KMS-11 (cell line): Measurements from ENCODE around the gene TTC34.

Experiments
- H2AFZ ChIP-seq: fragments of 200-600 bp; sonication (generic); 2 replicates; pipeline ENCODE4 v1.6.1; 2016; ENCODE audit warnings: antibody characterized with exemption, mixed run types, low read depth
- H3K27ac ChIP-seq: fragments of 200-600 bp; sonication (generic); 2 replicates; pipeline ENCODE4 v1.6.1; 2016; ENCODE audit warnings: mild to moderate bottlenecking, mixed run types
- H3K27me3 ChIP-seq: fragments of 200-600 bp; sonication (generic); 2 replicates; pipeline ENCODE4 v1.6.1; 2017; ENCODE audit warnings: mild to moderate bottlenecking, low read depth, mixed run types, moderate library complexity; ENCODE audit not compliant: insufficient read depth
- H3K36me3 ChIP-seq: fragments of 200-600 bp; sonication (generic); 2 replicates; pipeline ENCODE4 v1.6.1; 2017; ENCODE audit warnings: mild to moderate bottlenecking, mixed run types; ENCODE audit not compliant: insufficient read depth
- H3K4me1 ChIP-seq: fragments of 200-600 bp; sonication (generic); 2 replicates; pipeline ENCODE4 v1.6.1; 2016; ENCODE audit warnings: mild to moderate bottlenecking, low read depth, mixed run types; ENCODE audit not compliant: poor library complexity, severe bottlenecking
- H3K4me2 ChIP-seq: fragments of 200-600 bp; sonication (generic); 2 replicates; pipeline ENCODE4 v1.7.0; 2016; ENCODE audit warnings: mild to moderate bottlenecking, mixed run types
- H3K4me3 ChIP-seq: fragments of 200-600 bp; sonication (generic); IDR thresholded peaks from 2 replicates; pipeline ENCODE4 v1.6.1; 2017; ENCODE audit warnings: low read depth, low read length, mixed read lengths; ENCODE audit not compliant: insufficient read depth
- H3K79me2 ChIP-seq: fragments of 200-600 bp; sonication (generic); 2 replicates; pipeline ENCODE4 v1.6.1; 2016; ENCODE audit warnings: low read depth, mixed run types; ENCODE audit not compliant: insufficient read depth
- H3K9ac ChIP-seq: fragments of 200-600 bp; sonication (generic); 2 replicates; pipeline ENCODE4 v1.6.1; 2016; ENCODE audit warnings: mild to moderate bottlenecking, mixed run types
- H4K20me1 ChIP-seq: fragments of 200-600 bp; sonication (generic); 2 replicates; pipeline ENCODE4 v1.6.1; 2016; ENCODE audit warnings: mild to moderate bottlenecking, mixed run types; ENCODE audit not compliant: insufficient read depth
- TF ChIP-seq, protein P1 (sequence below): fragments of 200-600 bp; sonication (generic); conservative IDR thresholded peaks from 2 replicates; pipeline ENCODE4 v1.6.1; 2017; ENCODE audit warnings: low read depth, mild to moderate bottlenecking, antibody characterized with exemption, low read length, moderate library complexity, mixed read lengths

TTC34 gene

DNA sequence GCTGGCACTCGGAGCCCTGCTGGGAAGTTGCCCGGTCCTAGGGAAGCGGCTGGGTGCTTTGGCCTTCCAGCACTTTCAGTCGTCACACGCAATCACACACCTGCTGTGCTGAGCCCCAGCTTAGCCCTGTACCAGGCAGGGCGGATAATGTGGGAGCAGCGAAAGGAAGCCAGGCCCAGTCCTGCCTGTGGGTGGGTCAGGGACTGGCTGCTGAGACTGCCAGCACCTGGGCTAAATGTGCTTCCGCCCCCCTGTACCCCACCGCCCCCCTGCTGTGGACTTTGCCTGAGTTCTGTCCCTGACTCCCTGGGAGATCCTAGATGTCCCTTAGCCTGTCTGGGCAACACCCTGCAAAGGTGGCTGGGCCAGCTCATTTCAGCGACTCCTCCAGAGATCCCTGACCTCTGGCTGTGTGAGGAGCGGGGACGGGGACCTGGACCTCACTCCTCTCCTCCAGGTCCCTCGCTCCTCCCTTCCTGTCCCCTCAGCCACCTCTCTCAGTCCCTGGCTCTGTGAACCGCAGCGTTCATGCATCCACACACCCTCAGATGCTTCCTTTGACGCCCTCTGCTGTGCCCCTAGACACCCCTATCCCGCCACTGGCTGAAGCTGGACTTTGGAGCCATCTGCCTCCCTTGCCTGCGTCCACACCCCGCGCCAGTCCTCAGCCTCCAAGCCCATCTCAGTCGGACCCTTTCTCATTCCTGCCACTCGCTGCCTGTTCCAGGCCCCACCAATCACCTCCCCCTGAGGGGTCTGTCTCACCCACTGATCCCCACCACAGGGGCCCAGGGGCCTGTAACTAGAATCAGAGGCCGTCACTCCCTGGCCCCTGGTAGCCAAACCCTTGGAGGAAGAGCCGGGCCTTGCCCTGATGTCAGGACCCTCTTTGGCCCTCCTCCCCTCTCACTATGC, 170.1 kb downstream of the TTC34 start:
- TF ChIP-seq, protein P1, sequence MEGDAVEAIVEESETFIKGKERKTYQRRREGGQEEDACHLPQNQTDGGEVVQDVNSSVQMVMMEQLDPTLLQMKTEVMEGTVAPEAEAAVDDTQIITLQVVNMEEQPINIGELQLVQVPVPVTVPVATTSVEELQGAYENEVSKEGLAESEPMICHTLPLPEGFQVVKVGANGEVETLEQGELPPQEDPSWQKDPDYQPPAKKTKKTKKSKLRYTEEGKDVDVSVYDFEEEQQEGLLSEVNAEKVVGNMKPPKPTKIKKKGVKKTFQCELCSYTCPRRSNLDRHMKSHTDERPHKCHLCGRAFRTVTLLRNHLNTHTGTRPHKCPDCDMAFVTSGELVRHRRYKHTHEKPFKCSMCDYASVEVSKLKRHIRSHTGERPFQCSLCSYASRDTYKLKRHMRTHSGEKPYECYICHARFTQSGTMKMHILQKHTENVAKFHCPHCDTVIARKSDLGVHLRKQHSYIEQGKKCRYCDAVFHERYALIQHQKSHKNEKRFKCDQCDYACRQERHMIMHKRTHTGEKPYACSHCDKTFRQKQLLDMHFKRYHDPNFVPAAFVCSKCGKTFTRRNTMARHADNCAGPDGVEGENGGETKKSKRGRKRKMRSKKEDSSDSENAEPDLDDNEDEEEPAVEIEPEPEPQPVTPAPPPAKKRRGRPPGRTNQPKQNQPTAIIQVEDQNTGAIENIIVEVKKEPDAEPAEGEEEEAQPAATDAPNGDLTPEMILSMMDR, result no peak
- Histone ChIP-seq H3K9ac (no peak overlapping the region), H3K4me3 (no peak overlapping the region), H2AFZ (no peak overlapping the region), H3K27me3 (peaks cover 26% of the 10 kb centered on the region), H3K4me2 (no peak overlapping the region), H4K20me1 (no peaks in the 10 kb centered on the region), H3K4me1 (no peaks in the 10 kb centered on the region), H3K27ac (no peak overlapping the region), H3K79me2 (no peaks in the 10 kb centered on the region), H3K36me3 (no peaks in the 10 kb centered on the region)

GRCh38 chr1:2630498-2631135, 170.9 kb downstream of the TTC34 start:
- Histone ChIP-seq H4K20me1 (no peaks in the 10 kb centered on the region), H3K9ac (no peak overlapping the region), H3K36me3 (no peaks in the 10 kb centered on the region), H3K4me1 (no peaks in the 10 kb centered on the region), H3K4me2 (no peak overlapping the region), H3K27ac (no peak overlapping the region), H2AFZ (no peak overlapping the region), H3K27me3 (peaks cover 26% of the 10 kb centered on the region), H3K79me2 (no peaks in the 10 kb centered on the region), H3K4me3 (no peak overlapping the region)
- TF ChIP-seq, protein P1, result no peak

DNA sequence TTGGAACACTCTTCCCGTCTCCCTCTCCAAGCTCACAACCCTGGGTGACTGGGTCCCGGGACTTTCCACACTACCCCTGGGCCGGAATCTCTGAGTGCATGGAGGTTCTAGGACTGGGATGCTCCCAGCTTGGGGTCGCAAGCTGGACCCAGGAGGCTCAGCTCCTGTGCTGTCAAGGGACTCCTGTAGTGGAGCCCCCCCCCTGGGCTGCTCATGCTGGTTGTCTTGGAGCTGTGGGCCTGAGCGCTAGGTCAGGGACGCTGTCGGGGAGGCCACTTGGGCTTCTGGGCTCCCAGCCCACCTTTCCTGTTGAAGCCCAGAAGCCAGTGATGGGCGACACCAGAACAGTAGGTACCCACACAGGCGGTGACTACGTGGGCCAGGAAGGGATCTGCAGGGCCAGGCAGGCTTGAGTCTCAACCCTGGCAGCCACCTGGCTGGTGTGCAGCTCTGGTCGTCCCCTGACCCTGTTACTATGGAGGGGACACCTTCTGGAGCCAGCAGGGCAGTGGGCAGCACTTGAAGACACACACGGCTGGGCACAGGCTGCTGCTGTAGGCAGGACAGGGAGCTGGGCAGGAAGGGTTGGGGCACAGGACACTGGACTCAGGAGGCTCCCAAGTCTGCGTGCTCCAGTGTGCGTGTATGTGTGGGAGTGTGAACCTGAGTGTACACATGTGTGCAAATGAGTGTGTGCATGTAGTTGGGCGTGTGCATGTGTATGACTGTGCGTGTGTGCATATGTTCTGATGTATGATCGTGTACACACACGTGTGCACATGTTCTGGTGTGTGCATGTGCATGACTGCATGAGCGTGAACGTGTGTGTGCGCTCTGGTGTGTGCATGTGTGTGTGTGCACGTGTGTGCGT, 171.6 kb downstream of the TTC34 start:
- Histone ChIP-seq H3K79me2 (no peaks in the 10 kb centered on the region), H3K9ac (no peak overlapping the region), H3K4me1 (no peaks in the 10 kb centered on the region), H2AFZ (no peak overlapping the region), H3K4me3 (no peak overlapping the region), H3K27ac (no peak overlapping the region), H3K36me3 (no peaks in the 10 kb centered on the region), H4K20me1 (no peaks in the 10 kb centered on the region), H3K4me2 (no peak overlapping the region), H3K27me3 (peaks cover 32% of the 10 kb centered on the region)
- TF ChIP-seq, protein P1, result no peak

DNA sequence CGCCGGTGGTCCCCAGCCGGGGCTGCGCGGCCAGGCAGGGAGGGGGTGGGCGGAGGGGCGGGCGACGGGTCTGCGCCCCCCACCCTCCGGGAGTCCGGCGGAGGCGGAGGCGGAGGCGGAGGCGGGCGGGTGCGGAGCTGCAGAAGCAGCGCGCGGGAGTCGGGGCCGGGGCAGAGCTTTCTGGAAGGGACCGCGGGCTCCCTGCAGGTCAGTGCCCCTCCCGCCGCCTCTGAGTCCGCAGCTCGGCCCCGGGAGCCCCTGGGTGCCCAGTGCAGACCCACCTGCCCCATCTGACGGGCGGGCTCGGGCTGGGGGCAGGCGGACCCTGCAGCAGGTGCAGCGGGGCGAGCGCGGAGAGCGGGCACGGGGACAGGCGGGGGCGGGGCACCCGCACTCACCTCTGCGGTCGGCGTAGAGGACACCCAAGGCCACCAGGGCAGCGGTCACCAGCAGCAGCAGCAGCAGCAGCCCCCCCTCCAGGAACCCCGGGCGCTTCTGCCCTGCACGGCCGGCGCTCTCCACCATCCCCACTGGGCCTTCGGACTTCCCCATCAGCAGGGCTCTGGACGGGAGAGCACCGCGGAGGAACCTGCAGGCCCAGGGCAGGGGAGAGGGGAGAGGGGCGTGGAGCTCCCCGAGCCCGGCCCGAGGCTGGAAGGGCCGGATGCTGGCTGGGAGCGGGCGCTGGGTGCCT, 172.4 kb downstream of the TTC34 start:
- H3K4me2 ChIP-seq, result no peak overlapping the region
- H3K27me3 ChIP-seq, result peaks cover 40% of the 10 kb centered on the region
- no peak overlapping the region for H3K4me3 ChIP-seq
- no peaks in the 10 kb centered on the region for H3K4me1 ChIP-seq
- no peaks in the 10 kb centered on the region for H4K20me1 ChIP-seq
- no peaks in the 10 kb centered on the region for H3K36me3 ChIP-seq
- no peak overlapping the region for H3K9ac ChIP-seq
- H3K79me2 ChIP-seq, result no peaks in the 10 kb centered on the region
- no peak overlapping the region for H3K27ac ChIP-seq
- no peak overlapping the region for H2AFZ ChIP-seq
- TF ChIP-seq, protein P1, result no peak
